ENCODE data around the gene UBALD2. TPM values are rescaled to one million over a fixed set of nuclear protein-coding genes. Genes with fewer than 3 reads are reported as not detected.
"Not testable (repeated sequence)": the region's sequence is repeated elsewhere in the genome, so short reads cannot be mapped to it uniquely, and the experiment has no call there.

The UBALD2 gene
- polyA plus RNA-seq, 5 donors = 20.4 to 47.9 (median 25.2) TPM

GRCh38 chr17:76241691-76242255, 23.4 kb upstream of the UBALD2 start:
- no peak for DNase-seq

- no peak for DNase-seq
Observed at GRCh38 chr17:76243826-76244679, 21.1 kb upstream of the UBALD2 start.

GRCh38 chr17:76244721-76245120, 20.4 kb upstream of the UBALD2 start:
- DNase-seq = not testable (repeated sequence)

- DNase-seq = no peak
Observed at GRCh38 chr17:76246080-76247066, 18.8 kb upstream of the UBALD2 start.

- no peak for DNase-seq
Observed at GRCh38 chr17:76247304-76247703, 17.8 kb upstream of the UBALD2 start.

GRCh38 chr17:76248013-76248782, 16.9 kb upstream of the UBALD2 start:
- no peak for DNase-seq

- no peak for DNase-seq
Observed at GRCh38 chr17:76250141-76250540, 15.0 kb upstream of the UBALD2 start.

- no peak for DNase-seq
Observed at GRCh38 chr17:76251478-76252039, 13.6 kb upstream of the UBALD2 start.

- DNase-seq = no peak
Observed at GRCh38 chr17:76252040-76252954, 12.9 kb upstream of the UBALD2 start.

GRCh38 chr17:76252967-76253766, 12.0 kb upstream of the UBALD2 start:
- DNase-seq = not testable (repeated sequence)

GRCh38 chr17:76253841-76254240, 11.3 kb upstream of the UBALD2 start:
- no peak for DNase-seq

- DNase-seq = no peak
Observed at GRCh38 chr17:76254275-76254674, 10.9 kb upstream of the UBALD2 start.

- DNase-seq = no peak
Observed at GRCh38 chr17:76255801-76256429, 9.2 kb upstream of the UBALD2 start.

GRCh38 chr17:76256430-76257050, 8.6 kb upstream of the UBALD2 start:
- DNase-seq = not testable (repeated sequence)

- no peak for DNase-seq
Observed at GRCh38 chr17:76260220-76260619, 4.9 kb upstream of the UBALD2 start.

- no peak for DNase-seq
Observed at GRCh38 chr17:76260669-76261068, 4.5 kb upstream of the UBALD2 start.

- DNase-seq = no peak
Observed at GRCh38 chr17:76261421-76262215, 3.5 kb upstream of the UBALD2 start.
